Astrocyte (in vitro differentiated cells and primary cell): ENCODE results near the gene TLE2. TPM values are rescaled to one million over a fixed set of nuclear protein-coding genes. Genes with fewer than 3 reads are reported as not detected.
A peak's percentile ranks its signal among the peaks of the same experiment; 100 is the strongest.

Experiments
- DNase-seq: peaks from one replicate; pipeline ENCODE4 v3.0.0-alpha.2; 2010; ENCODE audit warnings: low read depth
- FAIRE-seq: peaks from 2 replicates; lab custom pipeline; 2011; peaks lifted over from hg19 to GRCh38; lab: Jason Lieb, UNC
- H2AFZ ChIP-seq: 2 replicates; pipeline ENCODE4 v1.6.0; 2012; ENCODE audit warnings: low read depth, low read length, inconsistent platforms
- H3K27ac ChIP-seq: 2 replicates; pipeline ENCODE4 v1.5.1; 2011; ENCODE audit warnings: low read depth, low read length, inconsistent platforms
- H3K27me3 ChIP-seq: 2 replicates; pipeline ENCODE4 v1.6.0; 2011; ENCODE audit warnings: low read length, inconsistent platforms; ENCODE audit not compliant: insufficient read depth
- H3K36me3 ChIP-seq: 2 replicates; pipeline ENCODE4 v1.5.1; 2011; ENCODE audit warnings: low read length, inconsistent platforms; ENCODE audit not compliant: insufficient read depth
- H3K4me1 ChIP-seq: 2 replicates; pipeline ENCODE4 v1.5.1; 2011; ENCODE audit warnings: low read length, inconsistent platforms; ENCODE audit not compliant: insufficient read depth
- H3K4me2 ChIP-seq: 2 replicates; pipeline ENCODE4 v1.6.0; 2012; ENCODE audit warnings: low read length, inconsistent platforms
- H3K4me3 ChIP-seq: 2 replicates; pipeline ENCODE4 v1.5.1; 2011; ENCODE audit warnings: low read depth, mild to moderate bottlenecking, low read length, inconsistent platforms; ENCODE audit not compliant: insufficient read depth
- H3K79me2 ChIP-seq: 2 replicates; pipeline ENCODE4 v1.6.0; 2012; ENCODE audit warnings: mild to moderate bottlenecking, low read length, inconsistent platforms; ENCODE audit not compliant: insufficient read depth
- H3K9ac ChIP-seq: 2 replicates; pipeline ENCODE4 v1.6.0; 2012; ENCODE audit warnings: mild to moderate bottlenecking, low read length, inconsistent platforms
- H3K9me3 ChIP-seq: 2 replicates; pipeline ENCODE4 v1.5.1; 2012; ENCODE audit warnings: low read depth, mild to moderate bottlenecking, low read length, inconsistent platforms; ENCODE audit not compliant: insufficient read depth
- H4K20me1 ChIP-seq: 2 replicates; pipeline ENCODE4 v1.6.0; 2012; ENCODE audit warnings: low read length, inconsistent platforms; ENCODE audit not compliant: insufficient read depth
- H3K27ac Mint-ChIP-seq: one replicate; pipeline ENCODE4 v1.8.0; 2021; ENCODE audit warnings: mild to moderate bottlenecking, mixed read lengths; ENCODE audit not compliant: unreplicated experiment
- H3K27me3 Mint-ChIP-seq: one replicate; pipeline ENCODE4 v1.8.0; 2021; ENCODE audit warnings: low read depth, mixed read lengths; ENCODE audit not compliant: unreplicated experiment
- H3K36me3 Mint-ChIP-seq: one replicate; pipeline ENCODE4 v1.8.0; 2021; ENCODE audit warnings: low read depth, mixed read lengths; ENCODE audit not compliant: unreplicated experiment
- H3K4me1 Mint-ChIP-seq: one replicate; pipeline ENCODE4 v1.8.0; 2021; ENCODE audit warnings: low read depth, mixed read lengths; ENCODE audit not compliant: unreplicated experiment
- H3K4me3 Mint-ChIP-seq: one replicate; pipeline ENCODE4 v1.8.0; 2021; ENCODE audit warnings: mild to moderate bottlenecking, moderate library complexity, mixed read lengths; ENCODE audit not compliant: unreplicated experiment
- H3K9me3 Mint-ChIP-seq: one replicate; pipeline ENCODE4 v1.8.0; 2021; ENCODE audit warnings: mild to moderate bottlenecking, mixed read lengths; ENCODE audit not compliant: unreplicated experiment
- EZH2 ChIP-seq: IDR thresholded peaks from 2 replicates; pipeline ENCODE4 v1.6.1; 2012; ENCODE audit warnings: mild to moderate bottlenecking, low read length, inconsistent platforms; ENCODE audit not compliant: insufficient read depth
- total RNA-seq: library from RNA; stranded (reverse); gene quantifications from 2 replicates; pipeline ENCODE4 v1.2.1, GENCODE V29; 2021
- TF ChIP-seq, protein P1 (sequence below): IDR thresholded peaks from 2 replicates; pipeline ENCODE4 v1.5.1; 2011; ENCODE audit warnings: low read depth, mild to moderate bottlenecking, inconsistent platforms, low read length, moderate library complexity; ENCODE audit not compliant: insufficient read depth

The TLE2 gene
- total RNA-seq, 1 donor from 2014 or later: 0.79 TPM

DNA sequence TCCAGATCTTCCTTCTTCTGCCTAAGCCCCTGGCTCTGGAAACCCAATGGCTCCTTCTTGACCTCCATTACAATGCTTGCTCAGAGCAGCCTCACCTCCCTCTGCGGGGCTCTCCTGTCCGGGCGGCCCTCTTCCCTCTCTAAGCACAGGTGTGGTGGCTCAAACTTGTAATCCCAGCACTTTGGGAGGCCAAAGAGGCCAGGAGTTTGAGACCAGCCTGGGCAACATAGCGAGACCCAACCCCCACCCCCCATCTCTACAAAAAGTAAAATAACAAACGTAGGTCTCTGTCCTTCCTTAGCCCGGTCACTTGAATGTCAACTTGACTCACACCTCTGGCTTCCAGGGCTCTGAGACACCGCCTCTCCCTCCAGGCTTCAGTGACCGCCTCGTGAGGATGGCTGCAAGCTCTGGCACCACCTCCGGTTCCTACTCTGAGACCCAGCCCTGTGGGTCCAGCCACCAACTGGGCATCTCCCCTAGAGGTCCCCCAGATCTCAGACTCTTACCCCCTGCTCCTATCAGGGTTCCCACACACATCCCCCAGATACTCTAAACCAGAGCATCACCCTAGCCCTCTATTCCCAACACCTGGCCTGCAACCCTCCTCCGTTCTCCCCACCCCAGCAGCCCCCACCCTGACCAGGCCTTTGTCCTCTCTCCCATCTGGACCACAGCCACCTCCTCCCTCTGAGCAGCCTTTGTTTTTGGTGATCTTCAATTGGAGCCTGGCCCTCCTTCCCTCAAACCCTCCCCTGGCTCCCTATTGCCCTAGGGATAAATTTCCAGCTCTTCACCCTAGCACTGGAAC, 4.7 kb upstream of the TLE2 start:
- no peaks in the 10 kb centered on the region for H3K36me3 ChIP-seq
- peaks cover 19% of the 10 kb centered on the region for H3K4me1 ChIP-seq
- no peaks in the 10 kb centered on the region for H4K20me1 ChIP-seq
- DNase-seq (no peak), FAIRE-seq (no peak)
- no peak overlapping the region for H3K4me3 ChIP-seq
- TF ChIP-seq, protein P1, sequence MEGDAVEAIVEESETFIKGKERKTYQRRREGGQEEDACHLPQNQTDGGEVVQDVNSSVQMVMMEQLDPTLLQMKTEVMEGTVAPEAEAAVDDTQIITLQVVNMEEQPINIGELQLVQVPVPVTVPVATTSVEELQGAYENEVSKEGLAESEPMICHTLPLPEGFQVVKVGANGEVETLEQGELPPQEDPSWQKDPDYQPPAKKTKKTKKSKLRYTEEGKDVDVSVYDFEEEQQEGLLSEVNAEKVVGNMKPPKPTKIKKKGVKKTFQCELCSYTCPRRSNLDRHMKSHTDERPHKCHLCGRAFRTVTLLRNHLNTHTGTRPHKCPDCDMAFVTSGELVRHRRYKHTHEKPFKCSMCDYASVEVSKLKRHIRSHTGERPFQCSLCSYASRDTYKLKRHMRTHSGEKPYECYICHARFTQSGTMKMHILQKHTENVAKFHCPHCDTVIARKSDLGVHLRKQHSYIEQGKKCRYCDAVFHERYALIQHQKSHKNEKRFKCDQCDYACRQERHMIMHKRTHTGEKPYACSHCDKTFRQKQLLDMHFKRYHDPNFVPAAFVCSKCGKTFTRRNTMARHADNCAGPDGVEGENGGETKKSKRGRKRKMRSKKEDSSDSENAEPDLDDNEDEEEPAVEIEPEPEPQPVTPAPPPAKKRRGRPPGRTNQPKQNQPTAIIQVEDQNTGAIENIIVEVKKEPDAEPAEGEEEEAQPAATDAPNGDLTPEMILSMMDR: no peak
- no peak for TF ChIP-seq EZH2
- H3K27ac ChIP-seq: no peak overlapping the region
- H3K9me3 ChIP-seq: no peaks in the 10 kb centered on the region
- no peak overlapping the region for H3K9ac ChIP-seq
- H3K27me3 Mint-ChIP-seq: peaks cover 68% of the 10 kb centered on the region
- no peak overlapping the region for H2AFZ ChIP-seq
- H3K27me3 ChIP-seq: peaks cover 25% of the 10 kb centered on the region
- H3K27ac Mint-ChIP-seq: no peak overlapping the region
- peaks cover 12% of the 10 kb centered on the region for H3K4me1 Mint-ChIP-seq
- H3K4me2 ChIP-seq: no peak overlapping the region
- no peaks in the 10 kb centered on the region for H3K36me3 Mint-ChIP-seq
- H3K79me2 ChIP-seq: no peaks in the 10 kb centered on the region
- H3K4me3 Mint-ChIP-seq: peak overlapping the region; percentile 64
- peaks cover 4% of the 10 kb centered on the region for H3K9me3 Mint-ChIP-seq

DNA sequence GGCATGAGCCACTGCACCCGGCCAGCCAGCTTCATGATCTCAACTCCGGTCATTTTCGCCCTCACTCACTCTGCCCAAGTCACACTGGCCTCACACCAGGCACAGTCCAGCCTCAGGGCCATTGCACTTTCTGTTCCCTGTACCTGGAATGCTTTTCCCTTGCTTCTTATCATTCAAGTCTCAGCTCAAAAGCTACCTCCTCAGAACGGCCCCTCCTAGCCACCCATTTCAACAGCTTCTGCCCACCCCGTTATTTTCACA, 2.5 kb upstream of the TLE2 start:
- no peak overlapping the region for H3K27ac ChIP-seq
- no peaks in the 10 kb centered on the region for H3K79me2 ChIP-seq
- H3K27ac Mint-ChIP-seq: no peak overlapping the region
- DNase-seq (no peak), FAIRE-seq (no peak)
- H3K27me3 Mint-ChIP-seq: peaks cover 76% of the 10 kb centered on the region
- no peaks in the 10 kb centered on the region for H3K9me3 ChIP-seq
- H4K20me1 ChIP-seq: no peaks in the 10 kb centered on the region
- no peak overlapping the region for H3K4me2 ChIP-seq
- H3K9me3 Mint-ChIP-seq: peaks cover 8% of the 10 kb centered on the region
- peaks cover 4% of the 10 kb centered on the region for H3K36me3 Mint-ChIP-seq
- no peak for TF ChIP-seq EZH2
- TF ChIP-seq, protein P1: no peak
- H3K27me3 ChIP-seq: peaks cover 44% of the 10 kb centered on the region
- no peak overlapping the region for H2AFZ ChIP-seq
- peaks cover 12% of the 10 kb centered on the region for H3K4me1 Mint-ChIP-seq
- H3K36me3 ChIP-seq: no peaks in the 10 kb centered on the region
- peaks cover 18% of the 10 kb centered on the region for H3K4me1 ChIP-seq
- no peak overlapping the region for H3K4me3 ChIP-seq
- H3K4me3 Mint-ChIP-seq: peak overlapping the region; percentile 40
- no peak overlapping the region for H3K9ac ChIP-seq
